ENCODE measurements around the gene DNTT.

DNA sequence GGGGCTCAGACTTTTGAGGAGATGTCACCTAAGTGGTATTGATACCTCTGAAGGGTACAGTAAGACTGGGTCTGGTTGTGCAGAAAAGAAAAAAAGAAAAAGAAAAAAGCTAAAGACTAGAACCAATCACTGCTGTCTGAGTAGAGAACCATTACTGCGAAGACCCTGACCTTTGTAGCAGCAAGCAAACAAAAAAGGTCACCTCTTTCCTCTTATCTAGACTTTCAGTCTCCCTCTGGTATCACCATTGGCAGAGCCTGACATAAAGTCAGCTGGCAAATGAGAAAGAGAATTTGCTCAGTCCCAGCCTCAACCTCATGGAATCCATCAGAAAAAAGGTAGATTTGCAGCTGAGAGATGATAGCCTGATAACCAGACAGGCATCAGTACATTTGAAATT lies 2.6 kb upstream of the DNTT start:
- TF ChIP-seq FOXA1 (IDR thresholded peaks at IDR 0.05) (no peak), TARDBP (IDR thresholded peaks at IDR 0.05) (no peak), FOXK2 (IDR thresholded peaks at IDR 0.05) (no peak), HDGF (IDR thresholded peaks at IDR 0.05; ENCODE audit: borderline replicate concordance) (no peak), FOXM1 (IDR thresholded peaks at IDR 0.05; ENCODE audit: borderline replicate concordance) (no peak), CTBP1 (IDR thresholded peaks at IDR 0.05; ENCODE audit: borderline replicate concordance) (no peak)

All from HEK293T (cell line).